ENCODE measurements around the gene GALR3. TPM values are rescaled to one million over a fixed set of nuclear protein-coding genes. Genes with fewer than 3 reads are reported as not detected.

GALR3 gene
- total and polyA plus RNA-seq, 2 of the 8 experiments (the other 6 are each of a cell fraction or from before 2014, with no cell fraction given), result 0.84 to 1.1 TPM

DNA sequence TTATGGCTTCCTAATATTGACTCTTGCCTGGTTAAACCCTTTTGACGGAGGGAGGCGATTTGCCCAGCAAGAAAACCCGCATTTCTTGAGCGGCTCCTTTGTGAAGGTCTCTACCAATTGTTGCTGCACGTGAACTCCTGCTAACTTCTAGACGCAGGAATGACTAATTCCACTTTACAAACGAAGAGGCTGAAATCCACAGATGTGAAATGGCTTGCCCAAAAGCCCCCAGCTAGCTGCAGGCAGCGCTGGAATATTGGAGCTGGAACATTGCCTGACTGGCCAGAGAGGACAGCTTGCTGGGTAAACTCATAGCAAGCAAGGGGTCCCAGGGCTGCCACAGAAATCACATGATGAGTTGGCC, 14.9 kb upstream of the GALR3 start:
- Histone ChIP-seq H2AK5ac (ENCODE audit: low read depth, low read length) (no peak overlapping the region), H2BK15ac (ENCODE audit: low read length) (no peak overlapping the region), H3K56ac (replicated peaks; ENCODE audit: insufficient read length, low read depth, low read length) (no peak overlapping the region), H2BK20ac (ENCODE audit: low read length) (no peak overlapping the region), H3K14ac (ENCODE audit: insufficient read length) (no peak overlapping the region), H3K18ac (ENCODE audit: extremely low read depth, low read length) (no peak overlapping the region; the same call in 1 of the 2 replicates), H4K5ac (ENCODE audit: insufficient read length, low read depth, low read length) (no peak overlapping the region), H3K9me3 (ENCODE audit: insufficient read depth in 2 of 2, low read depth in 1 of 2, low read length in 1 of 2) (no peaks in the 10 kb centered on the region), H2BK120ac (replicated peaks; ENCODE audit: low read depth, low read length) (no peak overlapping the region), H3K36me3 (ENCODE audit: control insufficient read depth in 2 of 4, insufficient read depth in 4 of 4, low read length in 3 of 4) (peaks cover 0 to 2% (median 0%) of the 10 kb centered on the region in 4 experiments; a peak in 4 of 8 replicates), H2BK5ac (ENCODE audit: low read depth, low read length) (peak overlapping the region; percentile 48; the same call in 1 of the 2 replicates), H3K79me1 (ENCODE audit: low read depth, low read length) (peaks cover 3% of the 10 kb centered on the region), H4K8ac (ENCODE audit: extremely low read depth, insufficient read depth, low read length) (peak overlapping the region; percentile 28; the same call in 1 of the 2 replicates), H3K79me2 (ENCODE audit: control insufficient read depth in 1 of 2, insufficient read depth in 2 of 2, low read length in 2 of 2) (peaks cover 4 to 7% of the 10 kb centered on the region in 2 experiments; a peak in 2 of 4 replicates), H3K23me2 (ENCODE audit: low read depth, low read length) (peaks cover 35% of the 10 kb centered on the region), H4K20me1 (replicated peaks in 1 of 2; ENCODE audit: control insufficient read depth in 1 of 2, insufficient read depth in 2 of 2, low read length in 2 of 2) (peaks cover 4 to 6% of the 10 kb centered on the region in 2 experiments), H3K4me2 (ENCODE audit: insufficient read depth in 1 of 2, low read depth in 2 of 2, low read length in 2 of 2) (peak overlapping the region; percentile 91 to 94), H2BK12ac (ENCODE audit: low read depth, low read length) (no peak overlapping the region), H3K27ac (ENCODE audit: low read depth, low read length) (no peak overlapping the region), H3K4me1 (replicated peaks in 1 of 4; ENCODE audit: control insufficient read depth in 3 of 4, insufficient read depth in 4 of 4, low read length in 3 of 4) (peaks cover 0 to 20% (median 16%) of the 10 kb centered on the region in 4 experiments; a peak in 5 of 7 replicates), H3K9ac (replicated peaks in 1 of 4; ENCODE audit: extremely low read depth in 1 of 4, low read depth in 3 of 4, low read length in 3 of 4) (peak overlapping the region in 3 of 4 experiments; percentile 63 to 79 (median 65); a peak in 6 of 7 replicates), H3K27me3 (replicated peaks in 1 of 4; ENCODE audit: control insufficient read depth in 3 of 4, extremely low read depth in 1 of 4, insufficient read depth in 3 of 4, low read length in 3 of 4) (peaks cover 3 to 38% (median 35%) of the 10 kb centered on the region in 4 experiments), H4K91ac (replicated peaks; ENCODE audit: insufficient read length, low read length) (no peak overlapping the region), H3K4me3 (ENCODE audit: extremely low read depth in 1 of 4, insufficient read depth in 2 of 4, low read depth in 3 of 4, low read length in 4 of 4) (peak overlapping the region; percentile 79 to 91 (median 86)), H3K23ac (ENCODE audit: insufficient read length) (no peak overlapping the region), H2AFZ (ENCODE audit: low read length) (no peak overlapping the region), H3K4ac (replicated peaks; ENCODE audit: insufficient read length, low read depth, low read length) (peak overlapping the region; percentile 72)
- ChIA-PET CTCF (ENCODE audit: partially characterized antibody) (interaction anchor here (0.6 to 4.4 kb wide), 4 partner anchors 10 to 106 kb away, joined by 3 to 42 read pairs (median 8); no protein-coding TSS in a partner anchor), POLR2A (ENCODE audit: partially characterized antibody) (interaction anchor here (1.2 to 8.8 kb wide), 8 partner anchors 9 to 150 kb away, joined by 3 to 142 read pairs (median 9); partner anchors contain the start of genes ANKRD54, GALR3 and PDXP)
- TF ChIP-seq EZH2 (IDR thresholded peaks at IDR 0.05; ENCODE audit: low read depth, low read length, severe bottlenecking) (no peak), ASH2L (IDR thresholded peaks at IDR 0.05; ENCODE audit: low read length) (peak; percentile 13)
- FAIRE-seq, result no peak
- 8% methylated on average over 8 of the region's 8 CpGs; no CpG with 5 or more reads in 1 of the 2 experiments for WGBS, 2 experiments (ENCODE audit: extremely low coverage in 1 of 2, insufficient coverage in 1 of 2, insufficient read length in 1 of 2, insufficient replicate concordance in 2 of 2, low coverage in 1 of 2, low lambda C conversion rate in 2 of 2, missing lambda C conversion rate in 1 of 2)
- DNase-seq (ENCODE audit: low read depth in 1 of 2, low spot score in 2 of 2), result no peak

Measured in H1 (cell line).